KMS-11 (cell line): ENCODE measurements around the gene SLC39A3.

Experiments
- H2AFZ ChIP-seq: fragments of 200-600 bp; sonication (generic); 2 replicates; pipeline ENCODE4 v1.6.1; 2016; ENCODE audit warnings: antibody characterized with exemption, mixed run types, low read depth
- H3K27ac ChIP-seq: fragments of 200-600 bp; sonication (generic); 2 replicates; pipeline ENCODE4 v1.6.1; 2016; ENCODE audit warnings: mild to moderate bottlenecking, mixed run types
- H3K27me3 ChIP-seq: fragments of 200-600 bp; sonication (generic); 2 replicates; pipeline ENCODE4 v1.6.1; 2017; ENCODE audit warnings: mild to moderate bottlenecking, low read depth, mixed run types, moderate library complexity; ENCODE audit not compliant: insufficient read depth
- H3K36me3 ChIP-seq: fragments of 200-600 bp; sonication (generic); 2 replicates; pipeline ENCODE4 v1.6.1; 2017; ENCODE audit warnings: mild to moderate bottlenecking, mixed run types; ENCODE audit not compliant: insufficient read depth
- H3K4me1 ChIP-seq: fragments of 200-600 bp; sonication (generic); 2 replicates; pipeline ENCODE4 v1.6.1; 2016; ENCODE audit warnings: mild to moderate bottlenecking, low read depth, mixed run types; ENCODE audit not compliant: poor library complexity, severe bottlenecking
- H3K4me2 ChIP-seq: fragments of 200-600 bp; sonication (generic); 2 replicates; pipeline ENCODE4 v1.7.0; 2016; ENCODE audit warnings: mild to moderate bottlenecking, mixed run types
- H3K4me3 ChIP-seq: fragments of 200-600 bp; sonication (generic); IDR thresholded peaks from 2 replicates; pipeline ENCODE4 v1.6.1; 2017; ENCODE audit warnings: low read depth, low read length, mixed read lengths; ENCODE audit not compliant: insufficient read depth
- H3K79me2 ChIP-seq: fragments of 200-600 bp; sonication (generic); 2 replicates; pipeline ENCODE4 v1.6.1; 2016; ENCODE audit warnings: low read depth, mixed run types; ENCODE audit not compliant: insufficient read depth
- H3K9ac ChIP-seq: fragments of 200-600 bp; sonication (generic); 2 replicates; pipeline ENCODE4 v1.6.1; 2016; ENCODE audit warnings: mild to moderate bottlenecking, mixed run types
- H4K20me1 ChIP-seq: fragments of 200-600 bp; sonication (generic); 2 replicates; pipeline ENCODE4 v1.6.1; 2016; ENCODE audit warnings: mild to moderate bottlenecking, mixed run types; ENCODE audit not compliant: insufficient read depth
- CTCF ChIP-seq: fragments of 200-600 bp; sonication (generic); conservative IDR thresholded peaks from 2 replicates; pipeline ENCODE4 v1.6.1; 2017; ENCODE audit warnings: low read depth, mild to moderate bottlenecking, antibody characterized with exemption, low read length, moderate library complexity, mixed read lengths

Gene SLC39A3

GRCh38 chr19:2756921-2757881 is 17.4 kb upstream of the SLC39A3 start:
- Histone ChIP-seq H3K4me2 (no peak overlapping the region), H4K20me1 (no peaks in the 10 kb centered on the region), H3K4me3 (no peak overlapping the region), H3K36me3 (no peaks in the 10 kb centered on the region), H2AFZ (no peak overlapping the region), H3K27me3 (no peaks in the 10 kb centered on the region), H3K79me2 (no peaks in the 10 kb centered on the region), H3K27ac (no peak overlapping the region), H3K9ac (no peak overlapping the region), H3K4me1 (no peaks in the 10 kb centered on the region)
- no peak for TF ChIP-seq CTCF

GRCh38 chr19:2756477-2756876 is 16.7 kb upstream of the SLC39A3 start:
- Histone ChIP-seq H3K4me3 (no peak overlapping the region), H2AFZ (no peak overlapping the region), H4K20me1 (no peaks in the 10 kb centered on the region), H3K4me2 (no peak overlapping the region), H3K36me3 (no peaks in the 10 kb centered on the region), H3K4me1 (no peaks in the 10 kb centered on the region), H3K27ac (no peak overlapping the region), H3K9ac (no peak overlapping the region), H3K79me2 (no peaks in the 10 kb centered on the region), H3K27me3 (no peaks in the 10 kb centered on the region)
- no peak for TF ChIP-seq CTCF

- TF ChIP-seq CTCF: no peak
- H3K4me1 ChIP-seq: no peaks in the 10 kb centered on the region
- no peaks in the 10 kb centered on the region for H3K79me2 ChIP-seq
- H3K36me3 ChIP-seq: no peaks in the 10 kb centered on the region
- H3K9ac ChIP-seq: no peak overlapping the region
- H2AFZ ChIP-seq: no peak overlapping the region
- H3K27ac ChIP-seq: no peak overlapping the region
- H3K4me2 ChIP-seq: no peak overlapping the region
- no peaks in the 10 kb centered on the region for H3K27me3 ChIP-seq
- no peak overlapping the region for H3K4me3 ChIP-seq
- H4K20me1 ChIP-seq: no peaks in the 10 kb centered on the region
Observed at GRCh38 chr19:2755811-2756210, 16.0 kb upstream of the SLC39A3 start.

GRCh38 chr19:2755448-2755705 is 15.6 kb upstream of the SLC39A3 start:
- Histone ChIP-seq H4K20me1 (no peaks in the 10 kb centered on the region), H3K4me3 (no peak overlapping the region), H3K36me3 (no peaks in the 10 kb centered on the region), H3K4me2 (no peak overlapping the region), H3K4me1 (no peaks in the 10 kb centered on the region), H3K79me2 (no peaks in the 10 kb centered on the region), H3K9ac (no peak overlapping the region), H3K27me3 (no peaks in the 10 kb centered on the region), H2AFZ (no peak overlapping the region), H3K27ac (no peak overlapping the region)
- no peak for TF ChIP-seq CTCF
